GM21529 (cell line): Measurements from ENCODE around the gene UQCRHL.

Source experiments
- ATAC-seq: cut with Tn5 transposase; IDR thresholded peaks from one replicate; pipeline ENCODE4 v1.9.1; 2021; ENCODE audit not compliant: unreplicated experiment

UQCRHL gene

DNA sequence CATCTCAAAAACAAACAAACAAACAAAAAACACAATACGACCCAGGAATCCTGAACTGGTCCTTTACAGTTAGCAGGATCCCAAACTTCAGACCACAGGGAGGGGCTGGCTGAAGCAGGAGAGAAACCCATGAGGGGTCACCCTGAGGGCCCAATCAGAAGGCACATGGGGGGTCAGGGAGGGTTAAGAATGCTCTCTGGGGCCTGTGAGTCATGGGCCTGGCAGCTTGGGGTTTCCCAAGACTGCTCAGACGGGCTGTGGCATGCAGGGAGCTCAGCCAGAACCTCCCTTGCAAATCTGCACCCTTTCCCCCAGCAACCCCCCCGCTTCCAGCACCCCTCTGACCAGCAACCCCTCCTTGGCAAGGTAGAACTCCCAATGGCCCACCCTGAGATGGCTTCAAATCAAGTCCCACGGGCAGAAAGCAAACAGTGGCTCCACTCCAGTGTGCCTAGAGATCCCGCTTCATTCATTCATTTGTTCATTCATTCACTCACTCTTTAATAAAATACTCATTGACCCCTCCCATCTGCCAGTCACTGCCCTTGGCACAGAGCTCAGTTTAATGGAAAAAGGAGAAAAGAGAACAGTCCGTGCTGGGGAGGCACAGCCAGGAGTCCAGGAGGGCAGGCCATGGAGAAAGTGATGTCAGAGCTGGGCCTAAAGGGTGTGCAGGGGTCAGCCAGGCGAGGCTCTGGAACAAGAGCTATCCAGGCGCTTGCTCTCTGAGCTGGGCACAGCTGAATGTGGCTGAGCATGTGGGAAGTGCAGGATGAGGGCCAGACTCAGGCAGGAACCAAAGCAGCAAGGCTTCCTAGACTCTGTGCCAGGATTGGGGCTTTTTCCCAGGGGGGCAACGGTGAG lies 8.2 kb downstream of the UQCRHL start:
- ATAC-seq, result no peak

DNA sequence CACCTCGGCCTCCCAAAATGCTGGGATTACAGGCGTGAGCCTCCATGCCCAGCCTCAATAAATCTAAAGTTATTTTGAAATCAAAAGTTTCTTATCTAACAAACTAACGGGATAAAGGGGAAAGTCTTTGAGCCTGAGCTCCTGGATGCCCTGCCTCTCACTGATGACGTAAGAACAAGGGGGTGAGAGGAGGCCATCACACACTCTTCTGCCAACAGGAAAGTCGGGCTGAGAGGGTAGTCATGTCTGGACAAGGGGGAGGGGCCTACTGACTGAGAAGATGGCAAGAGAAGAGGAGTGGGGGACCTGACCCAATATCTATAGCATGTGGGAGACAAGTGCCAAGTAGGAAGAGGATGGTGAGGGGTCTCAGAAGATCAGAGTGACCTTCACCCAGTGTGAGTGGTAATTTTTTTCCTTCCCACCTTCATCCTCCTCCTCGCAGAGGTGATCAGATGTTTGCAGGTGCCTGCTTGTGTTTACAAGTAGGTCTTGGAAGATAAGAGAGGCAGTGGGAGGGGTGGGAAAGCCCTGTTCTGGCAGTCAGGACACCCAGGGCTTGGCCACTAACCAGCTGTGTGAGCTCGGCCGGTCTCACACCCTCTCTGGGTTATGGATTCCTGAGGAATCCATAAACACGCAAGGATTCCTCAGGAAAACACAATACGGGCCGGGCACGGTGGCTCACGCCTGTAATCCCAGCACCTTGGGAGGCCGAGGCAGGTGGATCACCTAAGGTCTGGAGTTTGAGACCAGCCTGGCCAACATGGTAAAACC lies 9.6 kb downstream of the UQCRHL start:
- ATAC-seq, result no peak

- ATAC-seq, result no peak
These were observed 11.4 kb downstream of the UQCRHL start for GRCh38 chr1:15796086-15796462.

- ATAC-seq, result no peak
These were observed 18.7 kb downstream of the UQCRHL start for GRCh38 chr1:15788624-15789301.

GRCh38 chr1:15786581-15786980 lies 20.9 kb downstream of the UQCRHL start:
- ATAC-seq, result no peak

DNA sequence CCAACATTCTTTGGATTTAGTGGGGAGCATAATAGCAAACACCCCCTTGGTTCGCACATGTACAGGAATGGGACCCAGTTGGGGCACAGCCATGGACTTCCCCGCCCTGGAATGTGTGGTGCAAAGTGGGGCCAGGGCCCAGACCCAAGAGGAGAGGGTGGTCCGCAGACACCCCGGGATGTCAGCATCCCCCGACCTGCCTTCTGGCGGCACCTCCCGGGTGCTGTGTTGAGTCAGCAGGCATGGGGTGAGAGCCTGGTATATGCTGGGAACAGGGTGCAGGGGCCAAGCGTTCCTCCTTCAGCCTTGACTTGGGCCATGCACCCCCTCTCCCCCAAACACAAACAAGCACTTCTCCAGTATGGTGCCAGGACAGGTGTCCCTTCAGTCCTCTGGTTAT lies 21.8 kb downstream of the UQCRHL start:
- no peak for ATAC-seq

DNA sequence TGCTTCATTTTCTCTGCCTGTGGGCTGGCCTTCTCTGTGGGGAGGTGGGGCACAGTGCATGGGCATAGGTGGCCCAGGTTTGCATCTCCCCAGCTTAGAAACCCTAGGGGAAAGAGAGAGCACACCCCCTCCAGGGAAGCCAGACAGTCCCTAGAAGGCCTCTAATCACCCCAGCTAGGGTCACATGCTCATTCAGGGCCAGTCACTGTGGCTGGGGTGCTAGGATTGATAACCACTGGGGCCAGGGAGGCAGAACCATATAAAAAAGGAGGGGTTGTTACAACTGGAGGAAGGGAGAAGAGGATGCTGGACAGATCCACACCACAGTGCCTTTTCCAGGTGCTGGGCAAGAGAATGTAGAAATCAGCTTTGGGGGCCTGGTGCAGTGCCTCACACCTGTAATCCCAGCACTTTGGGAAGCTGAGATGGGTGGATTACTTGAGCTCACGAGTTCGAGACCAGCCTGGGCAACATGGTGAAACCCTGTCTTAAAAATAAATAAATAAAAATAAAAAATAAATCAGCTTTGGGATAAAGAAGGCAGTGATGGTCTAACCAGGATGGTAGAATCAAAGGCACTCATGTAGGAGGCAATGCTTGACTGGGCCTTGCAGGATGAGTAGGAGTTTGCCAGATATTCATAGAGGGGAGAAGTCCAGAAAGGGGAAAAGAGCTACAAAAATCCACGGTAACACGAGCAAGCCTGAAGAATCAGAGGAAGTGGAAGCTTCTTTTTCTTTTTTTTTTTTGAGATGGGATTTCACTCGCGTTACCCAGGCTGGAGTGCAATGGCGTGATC lies 29.3 kb downstream of the UQCRHL start:
- ATAC-seq, result no peak

GRCh38 chr1:15775706-15776105 lies 31.7 kb downstream of the UQCRHL start:
- ATAC-seq, result no peak

GRCh38 chr1:15771836-15772515 lies 35.5 kb downstream of the UQCRHL start:
- ATAC-seq, result no peak

DNA sequence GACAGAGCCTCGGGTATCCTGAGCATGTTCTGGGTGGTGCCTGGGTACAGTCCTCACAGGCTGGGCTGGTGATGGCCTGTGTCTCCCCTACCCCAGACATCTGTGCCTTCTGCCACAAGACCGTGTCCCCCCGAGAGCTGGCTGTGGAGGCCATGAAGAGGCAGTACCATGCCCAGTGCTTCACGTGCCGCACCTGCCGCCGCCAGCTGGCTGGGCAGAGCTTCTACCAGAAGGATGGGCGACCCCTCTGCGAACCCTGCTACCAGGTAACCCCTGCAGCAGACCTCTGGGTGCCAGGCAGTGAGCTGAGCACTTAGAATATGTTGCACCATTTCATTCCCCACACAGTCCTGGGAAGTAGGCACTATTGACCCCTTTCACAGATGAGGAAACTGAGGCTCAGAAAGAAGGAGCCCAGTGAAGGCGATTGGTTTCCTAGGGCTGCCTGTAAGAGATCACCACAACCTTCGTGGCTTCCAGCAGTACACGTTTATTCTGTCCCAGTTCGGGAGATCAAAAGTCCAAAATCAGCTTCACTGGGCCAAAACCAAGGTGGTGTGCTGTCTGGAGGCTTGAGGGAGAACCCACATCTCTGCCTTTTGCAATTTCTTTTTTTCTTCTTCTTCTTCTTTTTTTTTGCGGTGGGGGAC lies 37.0 kb downstream of the UQCRHL start:
- no peak for ATAC-seq

GRCh38 chr1:15768388-15768787 lies 39.1 kb downstream of the UQCRHL start:
- ATAC-seq, result no peak

DNA sequence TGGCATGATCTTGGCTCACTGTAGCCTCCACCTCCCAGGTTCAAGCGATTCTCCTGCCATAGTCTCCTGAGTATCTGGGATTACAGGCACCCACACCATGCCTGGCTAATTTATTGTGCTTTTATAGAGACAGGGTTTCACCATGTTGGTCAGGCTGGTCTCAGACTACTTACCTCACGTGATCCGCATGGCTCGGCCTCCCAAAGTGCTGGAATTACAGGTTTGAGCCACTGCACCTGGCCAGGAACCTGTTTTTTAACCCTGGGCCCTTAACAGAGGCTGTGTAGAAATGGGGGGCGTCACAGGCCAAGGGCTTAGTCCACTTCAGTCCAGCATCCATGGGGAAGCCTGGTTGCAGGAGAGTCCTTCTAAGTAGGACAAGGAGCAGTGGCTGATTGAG lies 39.5 kb downstream of the UQCRHL start:
- ATAC-seq, result no peak

DNA sequence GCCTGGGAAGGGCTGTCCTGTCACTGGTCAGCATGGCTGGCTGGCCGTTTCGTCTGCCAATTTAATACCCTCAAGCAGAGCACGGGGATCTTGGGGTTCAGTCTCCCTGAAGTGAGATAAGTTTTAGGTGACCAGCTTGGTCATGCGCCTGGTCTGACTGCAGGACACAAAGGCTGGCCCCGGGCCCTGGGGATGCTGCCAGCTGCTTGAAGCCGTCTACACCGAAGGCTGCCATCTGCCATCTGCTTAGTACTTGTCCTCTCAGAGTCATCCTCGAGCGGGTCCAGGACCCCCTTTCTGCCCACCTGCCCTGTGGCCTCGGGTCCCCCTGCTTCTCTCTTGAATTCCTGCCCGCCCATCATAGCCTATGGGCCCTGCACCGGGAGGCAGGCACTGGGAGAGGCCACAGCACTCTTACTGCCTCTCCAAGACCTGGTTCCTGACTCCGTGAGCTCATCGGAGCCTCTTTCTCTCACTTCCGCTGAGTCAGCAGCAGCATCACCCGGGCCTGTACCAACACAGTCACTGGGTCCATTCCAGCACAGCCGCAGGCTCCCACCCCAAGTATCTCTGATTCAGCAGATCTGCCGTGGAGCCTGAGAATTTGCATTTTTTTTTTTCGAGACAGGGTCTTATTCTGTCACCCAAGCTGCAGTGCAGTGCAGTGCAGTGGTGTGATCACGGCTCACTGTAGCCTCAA lies 41.8 kb downstream of the UQCRHL start:
- no peak for ATAC-seq

- no peak for ATAC-seq
These were observed 42.6 kb downstream of the UQCRHL start for GRCh38 chr1:15764890-15765289.

GRCh38 chr1:15764269-15764764 lies 43.1 kb downstream of the UQCRHL start:
- ATAC-seq, result no peak

- ATAC-seq, result no peak
These were observed 44.9 kb downstream of the UQCRHL start for GRCh38 chr1:15762546-15762945.

GRCh38 chr1:15761366-15762128 lies 45.9 kb downstream of the UQCRHL start:
- ATAC-seq, result no peak

GRCh38 chr1:15760520-15761211 lies 46.8 kb downstream of the UQCRHL start:
- ATAC-seq, result no peak
